Activated B cell treated with CpG ODN at 0.5 μM for 24 hours (primary cell): Measurements from ENCODE around the gene ZNF846. TPM values are rescaled to one million over a fixed set of nuclear protein-coding genes. Genes with fewer than 3 reads are reported as not detected.

ENCODE experiments used
- ATAC-seq: fragments of 200-7000 bp; cut with Tn5 transposase; one replicate; pipeline ENCODE4 v1.10.0; 2021; ENCODE audit warnings: low read depth, mild to moderate bottlenecking, moderate library complexity
- CTCF ChIA-PET: fragments of 350-600 bp; sonication (Branson Sonifier 250); formaldehyde crosslinking; loops from one replicate; lab custom pipeline; 2021; ENCODE audit warnings: antibody characterized with exemption; lab: Charles Lee
- POLR2A ChIA-PET: fragments of 350-600 bp; sonication (Branson Sonifier 250); formaldehyde crosslinking; loops from one replicate; lab custom pipeline; 2021; ENCODE audit warnings: antibody characterized with exemption; lab: Charles Lee
- DNase-seq: peaks from one replicate; pipeline ENCODE4 v3.0.0; 2022
- H3K27ac Mint-ChIP-seq: one replicate; pipeline ENCODE4 v1.8.0; 2020; ENCODE audit warnings: mixed read lengths
- H3K27me3 Mint-ChIP-seq: one replicate; pipeline ENCODE4 v1.8.0; 2021; ENCODE audit warnings: mixed read lengths
- H3K36me3 Mint-ChIP-seq: one replicate; pipeline ENCODE4 v1.8.0; 2021; ENCODE audit warnings: low read depth, mixed read lengths
- H3K4me1 Mint-ChIP-seq: one replicate; pipeline ENCODE4 v1.8.0; 2021; ENCODE audit warnings: mixed read lengths
- H3K4me3 Mint-ChIP-seq: one replicate; pipeline ENCODE4 v1.8.0; 2020; ENCODE audit warnings: mild to moderate bottlenecking, mixed read lengths
- H3K9me3 Mint-ChIP-seq: one replicate; pipeline ENCODE4 v1.8.0; 2020; ENCODE audit warnings: mixed read lengths
- intact Hi-C: fragments of 100-400 bp; cut with micrococcal nuclease; formaldehyde crosslinking; loops from one replicate; pipeline ENCODE4 v1.15.1; 2024
- total RNA-seq: library from RNA; stranded (reverse); gene quantifications from 2 replicates; pipeline ENCODE4 v1.2.3, GENCODE V29; 2022
- TF ChIP-seq, protein P1 (sequence below): fragments of 200-600 bp; IDR thresholded peaks from one replicate; pipeline ENCODE4 v1.8.0; 2022; ENCODE audit warnings: antibody characterized with exemption, mild to moderate bottlenecking

ZNF846 gene
- total RNA-seq, 1 donor from 2014 or later: 10.7 TPM

- intact Hi-C loops: no loop called here
- Mint-ChIP-seq H3K4me1 (peaks cover 15% of the 10 kb centered on the region), H3K4me3 (no peak overlapping the region), H3K36me3 (peaks cover 7% of the 10 kb centered on the region), H3K27me3 (no peaks in the 10 kb centered on the region), H3K9me3 (peaks cover 14% of the 10 kb centered on the region), H3K27ac (no peak overlapping the region)
- DNase-seq (no peak), ATAC-seq (no peak)
- ChIA-PET CTCF (no interaction called here), POLR2A (no interaction called here)
- TF ChIP-seq, protein P1, sequence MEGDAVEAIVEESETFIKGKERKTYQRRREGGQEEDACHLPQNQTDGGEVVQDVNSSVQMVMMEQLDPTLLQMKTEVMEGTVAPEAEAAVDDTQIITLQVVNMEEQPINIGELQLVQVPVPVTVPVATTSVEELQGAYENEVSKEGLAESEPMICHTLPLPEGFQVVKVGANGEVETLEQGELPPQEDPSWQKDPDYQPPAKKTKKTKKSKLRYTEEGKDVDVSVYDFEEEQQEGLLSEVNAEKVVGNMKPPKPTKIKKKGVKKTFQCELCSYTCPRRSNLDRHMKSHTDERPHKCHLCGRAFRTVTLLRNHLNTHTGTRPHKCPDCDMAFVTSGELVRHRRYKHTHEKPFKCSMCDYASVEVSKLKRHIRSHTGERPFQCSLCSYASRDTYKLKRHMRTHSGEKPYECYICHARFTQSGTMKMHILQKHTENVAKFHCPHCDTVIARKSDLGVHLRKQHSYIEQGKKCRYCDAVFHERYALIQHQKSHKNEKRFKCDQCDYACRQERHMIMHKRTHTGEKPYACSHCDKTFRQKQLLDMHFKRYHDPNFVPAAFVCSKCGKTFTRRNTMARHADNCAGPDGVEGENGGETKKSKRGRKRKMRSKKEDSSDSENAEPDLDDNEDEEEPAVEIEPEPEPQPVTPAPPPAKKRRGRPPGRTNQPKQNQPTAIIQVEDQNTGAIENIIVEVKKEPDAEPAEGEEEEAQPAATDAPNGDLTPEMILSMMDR: no peak
Measured at GRCh38 chr19:9724157-9724556, 44.4 kb downstream of the ZNF846 start.

- DNase-seq (no peak), ATAC-seq (peak; percentile 21)
- TF ChIP-seq, protein P1: no peak
- Mint-ChIP-seq H3K4me3 (peak overlapping the region; percentile 69), H3K4me1 (peaks cover 15% of the 10 kb centered on the region), H3K27me3 (no peaks in the 10 kb centered on the region), H3K36me3 (peaks cover 7% of the 10 kb centered on the region), H3K27ac (peak overlapping the region; percentile 79), H3K9me3 (peaks cover 14% of the 10 kb centered on the region)
- intact Hi-C loops: no loop called here
- ChIA-PET CTCF (no interaction called here), POLR2A (interaction anchor here (1.3 kb wide), 1 partner anchor 47 kb away, joined by 5 read pairs; the partner anchor contains the start of gene ZNF846)
Measured at GRCh38 chr19:9721861-9722260, 46.7 kb downstream of the ZNF846 start.

GRCh38 chr19:9720541-9720940 lies 48.0 kb downstream of the ZNF846 start:
- H3K36me3 Mint-ChIP-seq: peaks cover 7% of the 10 kb centered on the region
- ChIA-PET POLR2A (no interaction called here), CTCF (no interaction called here)
- no peak for ATAC-seq
- no peak for DNase-seq
- H3K27ac Mint-ChIP-seq: no peak overlapping the region
- TF ChIP-seq, protein P1: no peak
- H3K4me1 Mint-ChIP-seq: peaks cover 15% of the 10 kb centered on the region
- intact Hi-C loops: no loop called here
- H3K9me3 Mint-ChIP-seq: peaks cover 14% of the 10 kb centered on the region
- no peaks in the 10 kb centered on the region for H3K27me3 Mint-ChIP-seq
- no peak overlapping the region for H3K4me3 Mint-ChIP-seq

DNA sequence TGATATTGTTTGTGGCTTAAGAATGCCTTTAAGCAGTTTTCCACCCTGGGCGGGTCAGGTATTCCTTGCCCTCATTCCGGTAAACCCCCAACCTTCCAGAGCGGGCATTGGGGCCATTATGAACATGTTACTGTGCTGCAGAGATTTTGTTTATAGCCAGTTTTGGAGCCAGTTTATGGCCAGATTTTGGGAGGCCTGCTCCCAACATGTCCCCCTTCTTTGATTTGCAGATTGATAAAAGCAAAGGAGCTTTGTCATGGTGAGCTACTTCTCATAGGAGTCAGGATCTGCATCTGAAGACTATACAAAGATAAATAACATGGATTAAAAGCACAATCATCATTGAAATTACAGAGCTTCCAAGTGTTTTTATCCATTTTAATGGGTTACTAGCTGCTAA lies 56.7 kb downstream of the ZNF846 start:
- Mint-ChIP-seq H3K4me3 (no peak overlapping the region), H3K27ac (no peak overlapping the region), H3K27me3 (peaks cover 8% of the 10 kb centered on the region), H3K36me3 (peaks cover 3% of the 10 kb centered on the region), H3K9me3 (peaks cover 22% of the 10 kb centered on the region), H3K4me1 (peaks cover 15% of the 10 kb centered on the region)
- no peak for DNase-seq
- intact Hi-C loops: no loop called here
- POLR2A ChIA-PET: no interaction called here
- TF ChIP-seq, protein P1: no peak
- CTCF ChIA-PET: no interaction called here
- ATAC-seq: no peak

GRCh38 chr19:9709305-9709704 lies 59.2 kb downstream of the ZNF846 start:
- H3K4me1 Mint-ChIP-seq: peaks cover 15% of the 10 kb centered on the region
- TF ChIP-seq, protein P1: no peak
- H3K9me3 Mint-ChIP-seq: peaks cover 22% of the 10 kb centered on the region
- H3K27ac Mint-ChIP-seq: peak overlapping the region; percentile 65
- H3K4me3 Mint-ChIP-seq: no peak overlapping the region
- DNase-seq (no peak), ATAC-seq (no peak)
- H3K36me3 Mint-ChIP-seq: peaks cover 3% of the 10 kb centered on the region
- peaks cover 7% of the 10 kb centered on the region for H3K27me3 Mint-ChIP-seq
- intact Hi-C loops: no loop called here
- ChIA-PET POLR2A (no interaction called here), CTCF (no interaction called here)
